H9 (cell line): ENCODE results near the gene NACC2. TPM values are rescaled to one million over a fixed set of nuclear protein-coding genes. Genes with fewer than 3 reads are reported as not detected.

ENCODE experiments used
- DNase-seq: peaks from one replicate; pipeline ENCODE4 v3.0.0-alpha.2; 2017
- H2AFZ ChIP-seq: one replicate; pipeline ENCODE4 v1.6.1; 2013; ENCODE audit warnings: mild to moderate bottlenecking, low read length, control low read depth, moderate library complexity
- H2AK5ac ChIP-seq: 2 replicates; pipeline ENCODE4 v1.6.1; 2013; ENCODE audit warnings: low read length, control low read depth, mixed read lengths; ENCODE audit not compliant: insufficient read length
- H2BK120ac ChIP-seq: one replicate; pipeline ENCODE4 v1.6.1; 2013; ENCODE audit warnings: low read depth, mild to moderate bottlenecking, low read length, control low read depth, inconsistent platforms; ENCODE audit not compliant: poor library complexity, severe bottlenecking
- H2BK12ac ChIP-seq: 2 replicates; pipeline ENCODE4 v1.6.1; 2013; ENCODE audit warnings: low read length, control low read depth, mixed read lengths, low read depth; ENCODE audit not compliant: insufficient read length
- H2BK15ac ChIP-seq: 2 replicates; pipeline ENCODE4 v1.6.1; 2013; ENCODE audit warnings: low read depth, low read length, control low read depth
- H2BK20ac ChIP-seq: one replicate; pipeline ENCODE4 v1.6.1; 2013; ENCODE audit warnings: low read depth, mild to moderate bottlenecking, low read length, control low read depth, inconsistent platforms; ENCODE audit not compliant: poor library complexity, severe bottlenecking
- H2BK5ac ChIP-seq: 2 replicates; pipeline ENCODE4 v1.6.1; 2013; ENCODE audit warnings: low read length, control low read depth, mixed read lengths; ENCODE audit not compliant: insufficient read length
- H3K14ac ChIP-seq: 2 replicates; pipeline ENCODE4 v1.6.1; 2013; ENCODE audit warnings: low read length, control low read depth; ENCODE audit not compliant: insufficient read depth
- H3K18ac ChIP-seq: 2 replicates; pipeline ENCODE4 v1.6.1; 2013; ENCODE audit warnings: low read depth, mild to moderate bottlenecking, mixed read lengths, low read length, control low read depth; ENCODE audit not compliant: insufficient read length
- H3K23ac ChIP-seq: 2 replicates; pipeline ENCODE4 v1.6.1; 2013; ENCODE audit warnings: low read length, control low read depth, mixed read lengths, low read depth; ENCODE audit not compliant: insufficient read length
- H3K23me2 ChIP-seq: 2 replicates; pipeline ENCODE4 v1.6.1; 2013; ENCODE audit warnings: low read depth, mild to moderate bottlenecking, mixed read lengths, low read length, control low read depth; ENCODE audit not compliant: insufficient read length, poor library complexity, severe bottlenecking
- H3K27ac ChIP-seq: 2 replicates; pipeline ENCODE4 v1.5.1; 2013; ENCODE audit warnings: low read length, control low read depth, mixed read lengths, low read depth; ENCODE audit not compliant: insufficient read length
- H3K27me3 ChIP-seq: 2 replicates; pipeline ENCODE4 v1.6.1; 2013; ENCODE audit warnings: low read length, control low read depth, inconsistent platforms; ENCODE audit not compliant: insufficient read depth
- H3K4ac ChIP-seq: 2 replicates; pipeline ENCODE4 v1.6.1; 2013; ENCODE audit warnings: low read depth, mild to moderate bottlenecking, control low read depth, inconsistent platforms, low read length, moderate library complexity
- H3K4me1 ChIP-seq: 2 replicates; pipeline ENCODE4 v1.6.1; 2013; ENCODE audit warnings: low read length, control low read depth, inconsistent platforms; ENCODE audit not compliant: insufficient read depth
- H3K4me2 ChIP-seq: 2 replicates; pipeline ENCODE4 v1.6.1; 2013; ENCODE audit warnings: low read length, control low read depth, mixed read lengths; ENCODE audit not compliant: insufficient read length, insufficient read depth
- H3K56ac ChIP-seq: 2 replicates; pipeline ENCODE4 v1.6.1; 2013; ENCODE audit warnings: low read depth, mild to moderate bottlenecking, mixed read lengths, low read length, control low read depth; ENCODE audit not compliant: insufficient read length
- H3K79me1 ChIP-seq: 2 replicates; pipeline ENCODE4 v1.6.1; 2013; ENCODE audit warnings: low read depth, mild to moderate bottlenecking, moderate library complexity, low read length, control low read depth, inconsistent platforms; ENCODE audit not compliant: insufficient read depth, poor library complexity, severe bottlenecking
- H3K79me2 ChIP-seq: 2 replicates; pipeline ENCODE4 v1.6.1; 2013; ENCODE audit warnings: low read length, control low read depth, inconsistent platforms; ENCODE audit not compliant: insufficient read depth
- H3K9ac ChIP-seq: 2 replicates; pipeline ENCODE4 v1.6.1; 2013; ENCODE audit warnings: low read length, control low read depth, mixed read lengths; ENCODE audit not compliant: insufficient read length; ENCODE audit errors: extremely low read depth
- H3K9me3 ChIP-seq: one replicate; pipeline ENCODE4 v1.6.1; 2013; ENCODE audit warnings: low read depth, low read length, inconsistent platforms; ENCODE audit not compliant: control insufficient read depth
- H3T11ph ChIP-seq: one replicate; pipeline ENCODE4 v1.6.1; 2013; ENCODE audit warnings: mild to moderate bottlenecking, low read length, control low read depth, inconsistent platforms
- H4K20me1 ChIP-seq: one replicate; pipeline ENCODE4 v1.6.1; 2013; ENCODE audit not compliant: control insufficient read depth, insufficient read length, insufficient read depth
- H4K5ac ChIP-seq: 2 replicates; pipeline ENCODE4 v1.6.1; 2013; ENCODE audit warnings: low read depth, mild to moderate bottlenecking, mixed read lengths, low read length, control low read depth; ENCODE audit not compliant: insufficient read length
- H4K8ac ChIP-seq: replicated peaks from 2 replicates; pipeline ENCODE4 v1.6.1; 2013; ENCODE audit warnings: low read length, control low read depth, mixed read lengths, low read depth; ENCODE audit not compliant: insufficient read length
- H4K91ac ChIP-seq: 2 replicates; pipeline ENCODE4 v1.6.1; 2013; ENCODE audit warnings: low read depth, mild to moderate bottlenecking, moderate library complexity, mixed read lengths, low read length, control low read depth; ENCODE audit not compliant: insufficient read length
- H3K27ac Mint-ChIP-seq, 3 experiments: 2 replicates in 2 of 3; 3 replicates in 1 of 3; pipeline ENCODE4 v1.8.0; 2020 to 2021; ENCODE audit warnings: mixed read lengths in 3 of 3, mild to moderate bottlenecking in 1 of 3, moderate library complexity in 1 of 3
- H3K27me3 Mint-ChIP-seq: 2 replicates; pipeline ENCODE4 v1.8.0; 2021; ENCODE audit warnings: low read depth, mild to moderate bottlenecking, moderate library complexity, mixed read lengths
- H3K36me3 Mint-ChIP-seq, 3 experiments: 2 replicates in 2 of 3; 3 replicates in 1 of 3; pipeline ENCODE4 v1.8.0; 2020 to 2021; ENCODE audit warnings: low read depth in 3 of 3, mixed read lengths in 3 of 3; ENCODE audit not compliant: insufficient read depth in 1 of 3
- H3K4me1 Mint-ChIP-seq, 2 experiments: 2 replicates each; pipeline ENCODE4 v1.8.0; 2020; ENCODE audit warnings: mixed read lengths in 2 of 2
- H3K4me3 Mint-ChIP-seq, 2 experiments: 2 replicates in 1 of 2; 3 replicates in 1 of 2; pipeline ENCODE4 v1.8.0; 2020 to 2021; ENCODE audit warnings: mild to moderate bottlenecking in 2 of 2, mixed read lengths in 2 of 2, moderate library complexity in 1 of 2
- H3K9me3 Mint-ChIP-seq, 2 experiments: 2 replicates in 1 of 2; 3 replicates in 1 of 2; pipeline ENCODE4 v1.8.0; 2020; ENCODE audit warnings: mild to moderate bottlenecking in 2 of 2, mixed read lengths in 2 of 2, moderate library complexity in 1 of 2
- WGBS: extraction: QIAGEN DNeasy Blood & Tissue Kit; methylation state at CpG from one replicate; pipeline ENCODE4 v1.1.7; 2013; ENCODE audit warnings: missing lambda C conversion rate, low lambda C conversion rate, mixed read lengths; ENCODE audit not compliant: insufficient read length; ENCODE audit errors: extremely low coverage; 5-methylcytosine and 5-hydroxymethylcytosine counted together
- total RNA-seq: library from RNA; stranded (reverse); gene quantifications from 2 replicates; pipeline ENCODE4 v1.2.1, GENCODE V29; 2021
- TF ChIP-seq, protein P1 (sequence below): fragments of 200-600 bp; sonication (generic); conservative IDR thresholded peaks from 3 replicates; pipeline ENCODE4 v1.8.0; 2021; ENCODE audit warnings: antibody characterized with exemption, mild to moderate bottlenecking

NACC2 gene
- total RNA-seq, 1 experiment from 2014 or later = 11.5 TPM

DNA sequence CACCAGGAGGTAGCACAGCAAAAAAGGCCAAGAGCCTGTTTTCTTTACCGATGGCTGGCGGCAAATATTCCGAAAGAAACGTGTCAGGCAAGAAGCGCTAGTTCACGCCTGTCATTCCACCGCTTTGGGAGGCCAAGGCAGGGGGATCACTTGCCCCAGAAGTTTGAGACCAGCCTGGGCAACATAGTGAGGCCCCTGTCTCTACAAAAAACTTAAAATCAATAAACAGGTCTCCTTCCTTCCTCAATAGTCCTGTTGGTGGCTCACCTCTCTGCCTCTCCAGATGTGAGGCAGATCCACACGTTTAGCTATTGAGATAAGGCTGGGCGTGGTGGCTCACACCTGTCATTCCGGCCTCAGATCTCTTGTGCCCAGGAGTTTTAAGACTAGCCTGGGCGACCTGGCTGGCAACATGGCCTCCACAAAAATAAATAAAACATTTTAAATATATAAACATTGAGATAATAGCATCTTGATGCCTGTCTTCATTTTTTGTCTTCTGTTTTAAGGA, 24.8 kb upstream of the NACC2 start:
- Histone ChIP-seq H3K4me2 (peak overlapping the region; percentile 62), H2BK15ac (no peak overlapping the region), H3K27ac (no peak overlapping the region), H2BK120ac (no peak overlapping the region), H4K20me1 (no peaks in the 10 kb centered on the region), H2BK5ac (no peak overlapping the region), H3K9ac (no peak overlapping the region), H2AK5ac (no peak overlapping the region), H3T11ph (no peak overlapping the region), H3K56ac (no peak overlapping the region), H4K8ac (no peak overlapping the region), H3K79me1 (no peaks in the 10 kb centered on the region), H2AFZ (no peak overlapping the region), H3K4me1 (no peaks in the 10 kb centered on the region), H3K18ac (no peak overlapping the region), H3K4ac (no peak overlapping the region), H4K5ac (no peak overlapping the region), H3K14ac (no peak overlapping the region), H2BK20ac (no peak overlapping the region), H2BK12ac (no peak overlapping the region), H3K79me2 (no peaks in the 10 kb centered on the region), H4K91ac (no peak overlapping the region), H3K23me2 (no peaks in the 10 kb centered on the region), H3K9me3 (no peaks in the 10 kb centered on the region), H3K27me3 (no peaks in the 10 kb centered on the region), H3K23ac (no peak overlapping the region)
- Mint-ChIP-seq H3K27ac (no peak overlapping the region), H3K36me3 (peaks cover 0 to 8% (median 7%) of the 10 kb centered on the region in 3 experiments; a peak in 3 of 7 replicates), H3K4me1 (peaks cover 3 to 4% of the 10 kb centered on the region in 2 experiments; a peak in 2 of 4 replicates), H3K27me3 (peaks cover 18% of the 10 kb centered on the region), H3K9me3 (peaks cover 2% of the 10 kb centered on the region in 2 experiments; a peak in 3 of 5 replicates), H3K4me3 (peak overlapping the region; percentile 76 to 84)
- TF ChIP-seq, protein P1, sequence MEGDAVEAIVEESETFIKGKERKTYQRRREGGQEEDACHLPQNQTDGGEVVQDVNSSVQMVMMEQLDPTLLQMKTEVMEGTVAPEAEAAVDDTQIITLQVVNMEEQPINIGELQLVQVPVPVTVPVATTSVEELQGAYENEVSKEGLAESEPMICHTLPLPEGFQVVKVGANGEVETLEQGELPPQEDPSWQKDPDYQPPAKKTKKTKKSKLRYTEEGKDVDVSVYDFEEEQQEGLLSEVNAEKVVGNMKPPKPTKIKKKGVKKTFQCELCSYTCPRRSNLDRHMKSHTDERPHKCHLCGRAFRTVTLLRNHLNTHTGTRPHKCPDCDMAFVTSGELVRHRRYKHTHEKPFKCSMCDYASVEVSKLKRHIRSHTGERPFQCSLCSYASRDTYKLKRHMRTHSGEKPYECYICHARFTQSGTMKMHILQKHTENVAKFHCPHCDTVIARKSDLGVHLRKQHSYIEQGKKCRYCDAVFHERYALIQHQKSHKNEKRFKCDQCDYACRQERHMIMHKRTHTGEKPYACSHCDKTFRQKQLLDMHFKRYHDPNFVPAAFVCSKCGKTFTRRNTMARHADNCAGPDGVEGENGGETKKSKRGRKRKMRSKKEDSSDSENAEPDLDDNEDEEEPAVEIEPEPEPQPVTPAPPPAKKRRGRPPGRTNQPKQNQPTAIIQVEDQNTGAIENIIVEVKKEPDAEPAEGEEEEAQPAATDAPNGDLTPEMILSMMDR = no peak; the same call in 2 of the 3 replicates
- no CpG with 5 or more reads among the region's 11 CpGs for WGBS
- no peak for DNase-seq
